Glutamatergic neuron (in vitro differentiated cells): ENCODE data around the gene KIAA0930. TPM values are rescaled to one million over a fixed set of nuclear protein-coding genes. Genes with fewer than 3 reads are reported as not detected.

Source experiments
- DNase-seq: peaks from one replicate; pipeline ENCODE4 v3.0.0; 2022
- H3K27ac Mint-ChIP-seq: one replicate; pipeline ENCODE4 v1.8.0; 2020; ENCODE audit warnings: mild to moderate bottlenecking, mixed read lengths, inconsistent platforms; ENCODE audit not compliant: unreplicated experiment
- H3K27me3 Mint-ChIP-seq: one replicate; pipeline ENCODE4 v1.8.0; 2020; ENCODE audit warnings: mild to moderate bottlenecking, moderate library complexity, mixed read lengths, inconsistent platforms; ENCODE audit not compliant: unreplicated experiment
- H3K36me3 Mint-ChIP-seq: one replicate; pipeline ENCODE4 v1.8.0; 2020; ENCODE audit warnings: mild to moderate bottlenecking, mixed read lengths, inconsistent platforms; ENCODE audit not compliant: unreplicated experiment
- H3K4me1 Mint-ChIP-seq: one replicate; pipeline ENCODE4 v1.8.0; 2020; ENCODE audit warnings: mild to moderate bottlenecking, low read depth, mixed read lengths, inconsistent platforms; ENCODE audit not compliant: unreplicated experiment
- H3K4me3 Mint-ChIP-seq: one replicate; pipeline ENCODE4 v1.8.0; 2020; ENCODE audit warnings: mild to moderate bottlenecking, mixed read lengths, inconsistent platforms; ENCODE audit not compliant: unreplicated experiment
- H3K9me3 Mint-ChIP-seq: one replicate; pipeline ENCODE4 v1.8.0; 2020; ENCODE audit warnings: mild to moderate bottlenecking, moderate library complexity, mixed read lengths, inconsistent platforms; ENCODE audit not compliant: unreplicated experiment
- total RNA-seq: library from RNA; stranded (reverse); fragmentation: NEBNext Ultra II Directional; extraction: Animal tissue kit (Norgen Biotek cat#: 25700); gene quantifications from one replicate; pipeline ENCODE4 v1.2.1, GENCODE V29; 2021; ENCODE audit not compliant: unreplicated experiment
- TF ChIP-seq, protein P1 (sequence below): fragments of 200-600 bp; sonication (generic); IDR thresholded peaks from one replicate; pipeline ENCODE4 v1.5.0; 2021; ENCODE audit not compliant: partially characterized antibody, unreplicated experiment

The KIAA0930 gene
- total RNA-seq, 1 donor from 2014 or later: 170 TPM

DNA sequence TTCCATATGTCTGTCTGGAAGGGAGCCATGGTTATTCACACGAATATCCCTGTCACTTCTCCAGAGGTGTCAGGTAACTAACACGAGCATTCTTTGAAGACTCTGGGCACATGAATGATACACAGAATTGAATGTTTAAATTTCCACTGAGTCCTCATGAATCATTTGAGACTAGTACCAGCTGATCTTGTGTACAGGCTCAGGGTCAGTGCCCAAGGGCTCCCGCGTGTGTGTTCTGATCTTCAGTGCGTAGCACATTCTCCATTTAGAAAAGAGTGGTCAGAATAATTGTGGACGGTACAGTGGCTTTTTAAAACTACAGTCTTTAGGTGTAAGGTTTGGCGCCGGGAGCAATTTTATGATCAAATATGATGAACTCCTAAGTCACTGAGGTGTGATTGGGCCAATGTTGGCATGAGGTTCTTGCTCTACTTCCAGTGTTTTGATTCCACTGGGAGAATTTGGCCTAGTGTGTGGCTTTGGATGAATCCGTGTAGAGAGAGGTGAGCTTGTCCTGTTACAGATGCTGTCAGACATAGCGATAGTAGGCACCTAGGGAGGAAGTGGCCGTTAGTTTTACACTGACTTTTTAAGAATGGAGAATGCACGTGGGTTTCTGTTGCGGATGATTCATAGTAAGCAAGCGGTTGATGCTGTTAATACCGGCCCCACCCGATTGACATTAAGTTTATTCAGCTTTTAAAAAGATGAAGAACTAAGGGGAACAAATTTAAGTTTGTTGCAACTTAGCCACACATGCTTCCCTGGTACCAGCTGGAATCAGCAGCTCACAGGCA lies 54.8 kb downstream of the KIAA0930 start:
- no peak for DNase-seq
- Mint-ChIP-seq H3K4me1 (peaks cover 1% of the 10 kb centered on the region), H3K9me3 (peaks cover 4% of the 10 kb centered on the region), H3K27ac (no peak overlapping the region), H3K4me3 (no peak overlapping the region), H3K36me3 (peaks cover 4% of the 10 kb centered on the region), H3K27me3 (peaks cover 2% of the 10 kb centered on the region)
- TF ChIP-seq, protein P1, sequence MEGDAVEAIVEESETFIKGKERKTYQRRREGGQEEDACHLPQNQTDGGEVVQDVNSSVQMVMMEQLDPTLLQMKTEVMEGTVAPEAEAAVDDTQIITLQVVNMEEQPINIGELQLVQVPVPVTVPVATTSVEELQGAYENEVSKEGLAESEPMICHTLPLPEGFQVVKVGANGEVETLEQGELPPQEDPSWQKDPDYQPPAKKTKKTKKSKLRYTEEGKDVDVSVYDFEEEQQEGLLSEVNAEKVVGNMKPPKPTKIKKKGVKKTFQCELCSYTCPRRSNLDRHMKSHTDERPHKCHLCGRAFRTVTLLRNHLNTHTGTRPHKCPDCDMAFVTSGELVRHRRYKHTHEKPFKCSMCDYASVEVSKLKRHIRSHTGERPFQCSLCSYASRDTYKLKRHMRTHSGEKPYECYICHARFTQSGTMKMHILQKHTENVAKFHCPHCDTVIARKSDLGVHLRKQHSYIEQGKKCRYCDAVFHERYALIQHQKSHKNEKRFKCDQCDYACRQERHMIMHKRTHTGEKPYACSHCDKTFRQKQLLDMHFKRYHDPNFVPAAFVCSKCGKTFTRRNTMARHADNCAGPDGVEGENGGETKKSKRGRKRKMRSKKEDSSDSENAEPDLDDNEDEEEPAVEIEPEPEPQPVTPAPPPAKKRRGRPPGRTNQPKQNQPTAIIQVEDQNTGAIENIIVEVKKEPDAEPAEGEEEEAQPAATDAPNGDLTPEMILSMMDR: no peak

DNA sequence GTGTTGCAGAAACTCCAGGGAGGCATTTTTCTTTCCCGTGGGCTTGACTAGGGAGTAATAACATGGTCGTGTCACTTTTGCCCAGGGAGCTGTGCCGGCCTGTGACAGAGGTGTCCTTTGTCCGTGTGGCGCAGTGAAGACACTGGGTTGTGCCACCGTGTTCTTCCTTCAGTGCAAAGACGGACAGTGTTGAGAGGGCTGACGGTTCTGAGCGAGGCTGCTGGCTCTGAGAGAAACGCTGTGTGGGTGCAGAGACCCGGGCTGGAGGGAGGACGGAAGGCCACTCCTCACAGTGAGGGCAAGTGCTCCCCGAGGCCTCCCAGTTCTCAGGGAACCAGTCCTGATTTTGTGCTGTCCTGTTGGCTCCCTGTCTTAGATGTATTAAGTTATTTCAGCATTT lies 56.7 kb downstream of the KIAA0930 start:
- TF ChIP-seq, protein P1: no peak
- Mint-ChIP-seq H3K4me3 (no peak overlapping the region), H3K36me3 (peaks cover 4% of the 10 kb centered on the region), H3K27ac (peak overlapping the region; percentile 59), H3K9me3 (peaks cover 4% of the 10 kb centered on the region), H3K27me3 (peaks cover 2% of the 10 kb centered on the region), H3K4me1 (peaks cover 1% of the 10 kb centered on the region)
- DNase-seq: no peak

GRCh38 chr22:45181766-45182165 lies 58.9 kb downstream of the KIAA0930 start:
- DNase-seq: no peak
- Mint-ChIP-seq H3K36me3 (peaks cover 4% of the 10 kb centered on the region), H3K27ac (no peak overlapping the region), H3K9me3 (peaks cover 4% of the 10 kb centered on the region), H3K4me3 (no peak overlapping the region), H3K4me1 (peaks cover 1% of the 10 kb centered on the region), H3K27me3 (peaks cover 2% of the 10 kb centered on the region)
- TF ChIP-seq, protein P1: no peak

DNA sequence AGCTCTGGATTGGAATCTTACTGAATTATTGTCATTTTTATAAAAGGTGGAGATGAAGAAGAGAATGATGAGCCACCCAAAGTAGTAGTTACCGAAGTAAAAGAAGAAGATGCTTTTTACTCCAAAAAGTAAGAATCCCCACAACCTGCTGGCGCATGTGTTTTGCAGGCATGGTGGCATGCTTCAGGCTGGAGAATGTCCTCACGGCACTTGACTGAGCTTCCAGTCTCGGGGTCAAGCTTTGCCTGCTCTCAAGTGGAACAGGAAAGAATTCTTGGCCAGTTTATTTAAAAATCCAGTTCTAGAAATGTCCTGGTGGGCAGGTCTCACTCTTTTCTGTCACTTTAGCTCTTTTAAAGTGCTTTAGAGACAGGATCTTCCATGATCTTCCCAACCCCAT lies 59.5 kb downstream of the KIAA0930 start:
- H3K27ac Mint-ChIP-seq: no peak overlapping the region
- TF ChIP-seq, protein P1: no peak
- H3K4me1 Mint-ChIP-seq: peaks cover 1% of the 10 kb centered on the region
- peaks cover 4% of the 10 kb centered on the region for H3K36me3 Mint-ChIP-seq
- H3K27me3 Mint-ChIP-seq: peaks cover 2% of the 10 kb centered on the region
- no peak overlapping the region for H3K4me3 Mint-ChIP-seq
- H3K9me3 Mint-ChIP-seq: peaks cover 4% of the 10 kb centered on the region
- no peak for DNase-seq

GRCh38 chr22:45180146-45180679 lies 60.5 kb downstream of the KIAA0930 start:
- H3K27ac Mint-ChIP-seq: no peak overlapping the region
- TF ChIP-seq, protein P1: no peak
- peaks cover 2% of the 10 kb centered on the region for H3K27me3 Mint-ChIP-seq
- peaks cover 1% of the 10 kb centered on the region for H3K4me1 Mint-ChIP-seq
- H3K36me3 Mint-ChIP-seq: peaks cover 4% of the 10 kb centered on the region
- no peak overlapping the region for H3K4me3 Mint-ChIP-seq
- peaks cover 4% of the 10 kb centered on the region for H3K9me3 Mint-ChIP-seq
- DNase-seq: no peak
